Ovary (tissue), 9 donors: Measurements from ENCODE around the gene GPSM1. TPM values are rescaled to one million over a fixed set of nuclear protein-coding genes. Genes with fewer than 3 reads are reported as not detected.

Source experiments
- DNase-seq, 5 donors: peaks; one replicate each; pipeline ENCODE4 v3.0.0-alpha.2; 2019 to 2020
- H3K27ac ChIP-seq, 2 donors: fragments of 200-600 bp; one replicate each; pipeline versions ENCODE4 v1.5.1 to v1.8.0; 2019 to 2022
- H3K27me3 ChIP-seq: fragments of 200-600 bp; one replicate; pipeline ENCODE4 v1.8.0; 2022
- H3K36me3 ChIP-seq: fragments of 200-600 bp; sonication (generic); one replicate; pipeline ENCODE4 v1.5.1; 2019
- H3K4me1 ChIP-seq: one replicate; pipeline ENCODE4 v1.8.1; 2013; ENCODE audit warnings: mild to moderate bottlenecking, moderate library complexity; ENCODE audit not compliant: insufficient read depth
- H3K4me3 ChIP-seq: fragments of 200-600 bp; sonication (generic); one replicate; pipeline ENCODE4 v1.5.1; 2017
- H3K9me3 ChIP-seq, 2 donors: fragments of 200-600 bp in 1 of 2; sonication (generic) in 1 of 2; one replicate each; pipeline versions ENCODE4 v1.5.1 to v1.8.1; 2013 to 2019; ENCODE audit warnings: mild to moderate bottlenecking in 1 of 2, moderate library complexity in 1 of 2
- EP300 ChIP-seq: sonication (generic); formaldehyde crosslinking; IDR thresholded peaks from one replicate; pipeline ENCODE4 v1.6.1; 2017; ENCODE audit warnings: antibody characterized with exemption
- POLR2A ChIP-seq: fragments of 450-650 bp; IDR thresholded peaks from one replicate; pipeline ENCODE4 v1.6.1; 2017; ENCODE audit warnings: antibody characterized with exemption, mild to moderate bottlenecking, moderate library complexity
- WGBS, 3 donors: extraction: QIAGEN DNeasy Blood & Tissue Kit in 1 of 3; methylation state at CpG; one replicate each; pipeline versions ENCODE4 v1.1.5 to v1.1.7; 2013 to 2017; 5-methylcytosine and 5-hydroxymethylcytosine counted together
- intact Hi-C, 4 donors: fragments of 100-400 bp; cut with DNase I; formaldehyde crosslinking; loops; one replicate each; pipeline versions ENCODE4 v1.11.0 to v1.15.1; 2022 to 2023
- polyA plus RNA-seq, 2 donors: library from polyadenylated mRNA; stranded (reverse); fragments of 200-250 nt in 1 of 2; fragments of 350-450 nt in 1 of 2; fragmentation: Illumina TruSeq in 1 of 2; extraction: RNeasy Lipid Tissue Mini Kit (QIAGEN cat#74804) in 1 of 2; gene quantifications; one replicate each; pipeline ENCODE4 v1.2.3, GENCODE V29; 2013 to 2014
- total RNA-seq, 7 donors: library from RNA; depleted of rRNA in 2 of 7; stranded (reverse); fragments of >200 nt in 2 of 7; fragmentation: NEBNext Ultra II Directional in 3 of 7; extraction: Animal tissue kit (Norgen Biotek cat#: 25700) in 3 of 7; gene quantifications; one replicate each; pipeline versions ENCODE4 v1.1.0 to v1.2.4, GENCODE V29; 2016 to 2023
- TF ChIP-seq, protein P1 (sequence below), 3 donors: fragments of 450-650 bp in 2 of 3; fragments of 200-600 bp in 1 of 3; IDR thresholded peaks; one replicate each; pipeline versions ENCODE4 v1.5.1 to v1.8.0; 2016 to 2022; ENCODE audit warnings: antibody characterized with exemption in 3 of 3, mild to moderate bottlenecking in 1 of 3
- donor health status: DM: no; HTN: no; CAD: no; lungs with moderate emphysema.
- donor health status: DM: no; HTN: no; CAD: no.
- donor health status: Bipolar disorder and iron deficiency.
- donor health status: DM: yes; HTN: yes; CAD: no.
- donor health status: DM: no; HTN: no; CAD: no.
- donor health status: DM: yes; HTN: yes; CAD: no.

The GPSM1 gene
- total and polyA plus RNA-seq, 9 donors: 0.57 to 65.4 (median 36.3) TPM

DNA sequence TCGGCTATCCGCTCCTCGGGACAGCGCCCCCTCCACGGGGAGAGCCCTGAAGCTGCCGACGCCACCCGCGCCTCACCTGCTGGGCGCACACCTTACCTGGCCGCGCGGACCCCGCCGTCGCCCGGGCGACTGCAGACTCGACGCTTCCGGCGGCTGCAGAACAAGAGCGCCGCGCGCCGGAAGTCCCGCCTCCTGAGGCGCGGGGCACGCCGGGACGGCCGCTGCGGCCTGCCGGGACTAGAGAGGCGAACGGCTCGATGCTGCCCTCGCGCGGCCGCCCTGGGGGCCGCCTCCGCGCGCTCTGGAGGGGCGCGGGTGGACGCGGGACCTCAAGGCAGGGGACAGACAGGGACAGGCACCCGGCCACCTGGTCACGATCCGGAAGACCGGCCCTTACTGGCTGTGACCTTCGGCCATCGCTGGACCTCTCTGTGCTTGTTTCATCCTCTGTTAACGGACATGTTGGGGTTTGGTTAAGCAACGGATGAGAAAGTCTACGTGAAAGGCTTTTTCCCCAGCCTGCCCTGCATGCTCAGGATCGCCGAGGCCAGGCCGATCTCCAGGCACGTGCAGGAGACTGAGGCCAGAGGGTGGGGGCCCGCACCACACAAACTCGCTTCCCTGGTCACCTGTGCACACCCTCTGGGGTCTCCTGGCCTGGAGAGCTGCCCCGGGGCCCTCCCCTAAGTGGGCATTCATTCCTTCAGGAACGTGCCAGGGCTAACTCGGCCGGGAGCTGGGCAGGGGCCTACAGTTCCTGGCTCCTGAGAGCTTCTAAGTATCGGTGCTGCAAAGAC is 72.9 kb downstream of the GPSM1 start, which contains the start of gene SNAPC4:
TSS of gene SNAPC4 (minus strand) at position 133 of the 797 bp plus-strand sequence. CDS start 1,742 bp downstream, outside the sequence.
- TF ChIP-seq EP300 (no peak), POLR2A (no peak)
- TF ChIP-seq, protein P1, sequence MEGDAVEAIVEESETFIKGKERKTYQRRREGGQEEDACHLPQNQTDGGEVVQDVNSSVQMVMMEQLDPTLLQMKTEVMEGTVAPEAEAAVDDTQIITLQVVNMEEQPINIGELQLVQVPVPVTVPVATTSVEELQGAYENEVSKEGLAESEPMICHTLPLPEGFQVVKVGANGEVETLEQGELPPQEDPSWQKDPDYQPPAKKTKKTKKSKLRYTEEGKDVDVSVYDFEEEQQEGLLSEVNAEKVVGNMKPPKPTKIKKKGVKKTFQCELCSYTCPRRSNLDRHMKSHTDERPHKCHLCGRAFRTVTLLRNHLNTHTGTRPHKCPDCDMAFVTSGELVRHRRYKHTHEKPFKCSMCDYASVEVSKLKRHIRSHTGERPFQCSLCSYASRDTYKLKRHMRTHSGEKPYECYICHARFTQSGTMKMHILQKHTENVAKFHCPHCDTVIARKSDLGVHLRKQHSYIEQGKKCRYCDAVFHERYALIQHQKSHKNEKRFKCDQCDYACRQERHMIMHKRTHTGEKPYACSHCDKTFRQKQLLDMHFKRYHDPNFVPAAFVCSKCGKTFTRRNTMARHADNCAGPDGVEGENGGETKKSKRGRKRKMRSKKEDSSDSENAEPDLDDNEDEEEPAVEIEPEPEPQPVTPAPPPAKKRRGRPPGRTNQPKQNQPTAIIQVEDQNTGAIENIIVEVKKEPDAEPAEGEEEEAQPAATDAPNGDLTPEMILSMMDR (IDR thresholded peaks at IDR 0.05): peak; percentile 90 to 96 (median 92)
- intact Hi-C loops: loop anchor here in 2 of 4 donors (2.0 to 5.0 kb wide), 2 partner anchors 88 to 89 kb away; no protein-coding TSS in a partner anchor
- Histone ChIP-seq H3K27me3 (no peaks in the 10 kb centered on the region), H3K36me3 (no peaks in the 10 kb centered on the region), H3K9me3 (no peaks in the 10 kb centered on the region), H3K4me3 (peak within 1 kb of the TSS; percentile 89), H3K4me1 (peaks cover 13% of the 10 kb centered on the region), H3K27ac (no peak within 1 kb of the TSS)
- 3 to 17% (median 3%) methylated on average over 22 to 71 of the region's 71 CpGs for WGBS, 3 donors
- peak; percentile 78 to 92 (median 86) for DNase-seq

DNA sequence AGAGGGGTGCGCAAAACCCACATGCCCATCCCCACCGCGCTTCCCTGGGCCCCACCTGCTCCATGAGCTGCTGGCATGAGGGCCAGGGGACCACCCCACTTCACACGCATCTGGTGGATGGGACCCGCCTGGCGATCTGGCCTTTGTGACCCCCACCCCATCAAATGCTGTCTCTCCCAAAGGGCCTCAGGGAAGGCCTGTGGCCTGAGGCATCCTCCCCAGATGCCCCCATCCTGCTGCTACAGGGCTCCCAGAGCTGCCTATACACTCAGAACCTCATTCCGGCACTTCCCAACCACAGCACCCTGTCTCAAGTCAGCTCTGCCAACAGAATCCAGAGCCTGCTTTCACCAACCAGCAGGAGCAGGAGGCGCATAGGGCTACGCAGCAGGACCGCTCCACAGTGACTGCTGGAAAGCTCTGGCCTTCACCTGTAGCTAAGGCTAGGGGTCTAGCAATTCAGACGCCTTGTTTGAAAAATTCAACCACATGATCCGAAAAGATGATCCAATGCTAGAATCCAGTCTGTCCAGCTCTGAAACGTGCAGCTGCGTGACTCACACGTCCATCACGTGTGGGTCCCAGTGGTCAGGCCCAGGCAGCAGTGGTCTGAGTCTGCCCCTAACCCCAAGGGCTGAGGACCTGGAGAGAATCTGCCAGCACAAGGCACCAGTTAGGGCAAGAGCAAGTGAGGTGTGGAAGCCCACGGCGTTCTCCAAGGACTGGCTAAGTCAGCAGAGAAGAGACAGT is 74.0 kb downstream of the GPSM1 start:
- peaks cover 13% of the 10 kb centered on the region for H3K4me1 ChIP-seq
- WGBS, 3 donors: 85 to 89% (median 88%) methylated on average over 18 of the region's 18 CpGs
- no peaks in the 10 kb centered on the region for H3K27me3 ChIP-seq
- no peak overlapping the region for H3K4me3 ChIP-seq
- no peaks in the 10 kb centered on the region for H3K9me3 ChIP-seq
- no peak overlapping the region for H3K27ac ChIP-seq
- intact Hi-C loops: loop anchor here in 2 of 4 donors (2.0 to 5.0 kb wide), 2 partner anchors 89 to 91 kb away; no protein-coding TSS in a partner anchor
- no peak for DNase-seq
- TF ChIP-seq, protein P1 (IDR thresholded peaks at IDR 0.05): no peak
- TF ChIP-seq POLR2A (no peak), EP300 (no peak)
- H3K36me3 ChIP-seq: no peaks in the 10 kb centered on the region

DNA sequence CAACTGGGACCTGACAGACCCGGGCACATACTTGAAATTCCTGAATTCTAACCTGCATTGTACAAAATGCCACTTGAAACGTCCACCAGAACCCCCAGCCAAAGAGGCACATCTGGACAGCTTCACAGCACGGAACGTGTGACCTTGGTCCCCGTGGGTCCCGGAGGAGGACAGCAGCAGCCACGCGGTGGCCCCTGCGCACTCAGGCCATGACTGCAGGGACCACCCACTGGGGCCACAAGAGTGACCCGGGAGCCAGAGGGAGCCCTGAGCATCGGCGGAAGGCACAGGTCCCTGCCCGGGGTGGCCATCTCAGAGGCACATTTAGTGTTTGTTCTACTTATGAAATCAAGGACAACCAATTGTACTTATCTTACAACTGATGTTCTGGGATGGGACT is 74.7 kb downstream of the GPSM1 start:
- TF ChIP-seq POLR2A (no peak), EP300 (no peak)
- TF ChIP-seq, protein P1 (IDR thresholded peaks at IDR 0.05): no peak
- H3K9me3 ChIP-seq: no peaks in the 10 kb centered on the region
- intact Hi-C loops: loop anchor here in 1 of 4 donors (5.0 kb wide), 1 partner anchor 90 kb away; no protein-coding TSS in a partner anchor
- H3K4me1 ChIP-seq: peaks cover 13% of the 10 kb centered on the region
- H3K27me3 ChIP-seq: no peaks in the 10 kb centered on the region
- H3K4me3 ChIP-seq: no peak overlapping the region
- H3K36me3 ChIP-seq: no peaks in the 10 kb centered on the region
- WGBS, 3 donors: 48 to 52% (median 51%) methylated on average over 13 of the region's 13 CpGs
- no peak overlapping the region for H3K27ac ChIP-seq
- DNase-seq: no peak

DNA sequence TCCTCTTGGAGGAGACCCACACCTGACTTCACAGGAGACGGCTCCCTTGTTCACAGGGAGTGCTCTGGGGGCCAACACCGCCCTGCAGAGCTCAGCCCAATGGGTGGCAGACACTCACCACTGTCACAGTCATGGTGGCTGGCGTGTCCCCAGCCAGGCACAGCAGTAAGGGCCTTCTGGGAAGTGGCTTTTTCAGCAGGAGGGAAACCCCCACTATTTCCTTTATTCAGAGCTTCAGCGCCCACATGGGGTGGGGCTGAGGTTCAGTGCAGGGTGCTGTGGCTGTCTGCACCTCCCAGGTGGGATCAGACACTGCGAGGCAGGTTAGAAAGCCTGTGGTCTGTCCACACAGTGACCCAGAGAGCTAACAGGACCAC is 76.2 kb downstream of the GPSM1 start:
- Histone ChIP-seq H3K4me3 (no peak overlapping the region), H3K4me1 (peaks cover 13% of the 10 kb centered on the region), H3K27ac (no peak overlapping the region), H3K36me3 (no peaks in the 10 kb centered on the region), H3K27me3 (no peaks in the 10 kb centered on the region), H3K9me3 (no peaks in the 10 kb centered on the region)
- TF ChIP-seq, protein P1 (IDR thresholded peaks at IDR 0.05): no peak
- no peak for TF ChIP-seq EP300
- no peak for TF ChIP-seq POLR2A
- DNase-seq: no peak
- 85 to 89% (median 87%) methylated on average over 5 of the region's 5 CpGs for WGBS, 3 donors
- intact Hi-C loops: loop anchor here in 1 of 4 donors (5.0 kb wide), 1 partner anchor 91 kb away; no protein-coding TSS in a partner anchor
